ENCODE results near the gene FAM174B. TPM values are rescaled to one million over a fixed set of nuclear protein-coding genes. Genes with fewer than 3 reads are reported as not detected.

The FAM174B gene
- polyA plus RNA-seq, 4 donors: 32.0 to 45.7 (median 34.1) TPM

DNA sequence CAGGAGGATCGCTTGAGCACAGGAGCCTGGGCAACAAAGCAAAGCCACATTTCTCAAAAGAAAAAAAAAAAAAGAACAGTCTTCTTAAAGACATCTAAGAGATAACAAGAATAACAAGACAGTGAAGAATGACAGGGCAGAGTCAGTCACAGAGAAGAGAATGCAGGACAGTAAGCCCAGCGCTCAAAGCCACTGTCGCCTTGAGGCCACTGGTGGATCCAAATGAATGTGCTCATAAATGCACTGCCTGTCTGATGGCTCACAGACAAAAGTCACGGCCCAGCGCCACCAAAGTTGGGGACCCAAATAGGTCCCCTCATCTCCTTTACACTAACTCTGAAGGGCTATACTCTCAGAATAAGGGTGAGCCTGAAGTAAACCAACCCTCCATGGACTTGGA, 52.3 kb downstream of the FAM174B start:
- no peak for DNase-seq (ENCODE audit: low read depth in 4 of 4, low spot score in 2 of 4)

DNA sequence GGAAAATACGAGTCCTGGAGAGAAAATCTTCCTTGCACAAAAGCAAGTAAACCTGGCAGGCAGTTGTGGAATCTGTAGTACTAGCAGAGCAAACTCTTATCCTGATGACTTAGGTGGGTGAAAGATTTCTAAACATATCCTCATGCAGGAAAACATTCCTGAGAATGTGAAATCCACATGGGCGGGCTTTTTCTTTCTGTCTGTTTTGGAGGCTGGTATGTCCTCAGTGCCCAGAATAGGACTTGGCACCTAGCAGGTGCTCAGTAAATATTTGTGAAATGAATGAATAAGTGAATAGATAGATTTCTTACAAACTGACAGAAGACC, 53.3 kb downstream of the FAM174B start:
- DNase-seq (ENCODE audit: low read depth in 4 of 4, low spot score in 2 of 4): no peak

DNA sequence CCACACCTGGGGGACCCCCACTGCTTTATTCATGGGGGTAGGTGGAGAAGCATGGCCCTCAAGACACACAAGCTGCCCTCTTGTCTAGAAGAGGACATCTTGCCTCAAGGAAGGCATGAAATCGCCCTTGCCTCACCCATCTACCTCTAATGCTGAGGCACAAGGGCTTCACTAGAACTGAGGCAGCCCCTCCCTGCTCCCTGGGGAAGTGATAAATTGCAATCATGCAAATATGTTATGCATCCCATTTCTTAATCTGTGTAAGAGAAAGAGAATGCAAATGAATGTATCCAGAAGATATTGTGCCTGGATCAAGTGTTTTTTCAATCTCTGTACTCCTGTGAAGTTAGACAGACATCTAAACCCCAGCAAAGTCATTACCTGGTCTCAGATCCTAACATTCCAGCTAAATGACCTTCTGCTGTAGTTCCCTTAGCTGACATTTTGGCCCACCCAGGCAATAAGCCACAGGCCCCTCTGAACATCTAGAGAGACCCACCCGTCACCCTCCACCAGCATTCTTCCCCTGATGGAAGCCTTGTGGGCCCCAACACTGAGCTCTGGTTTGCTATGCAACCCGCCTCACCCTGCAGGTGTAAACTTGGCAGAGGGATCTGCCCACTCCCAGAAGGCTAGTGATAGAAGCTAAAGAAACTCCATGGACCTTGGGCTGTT, 53.8 kb downstream of the FAM174B start:
- no peak for DNase-seq (ENCODE audit: low read depth in 4 of 4, low spot score in 2 of 4)

DNA sequence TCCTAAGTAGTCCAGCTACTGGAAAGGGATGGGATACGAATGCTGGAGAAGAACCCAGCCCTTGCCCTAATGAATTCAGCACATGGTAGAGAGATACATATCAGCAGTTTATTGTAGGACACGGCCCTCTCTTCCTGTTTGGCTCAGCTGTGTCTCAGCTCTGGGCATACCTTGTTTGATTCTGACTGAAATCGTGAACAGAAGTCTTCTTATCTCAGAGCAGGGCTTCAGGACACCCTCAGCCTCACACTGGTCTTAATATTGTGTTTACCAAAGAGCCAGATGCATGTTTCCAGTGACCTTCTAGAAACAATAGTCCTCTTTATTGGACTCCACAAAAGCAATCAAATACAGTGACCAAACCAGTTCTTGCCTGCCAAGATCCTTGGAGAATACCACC, 54.7 kb downstream of the FAM174B start:
- DNase-seq (ENCODE audit: low read depth in 4 of 4, low spot score in 2 of 4): no peak

DNA sequence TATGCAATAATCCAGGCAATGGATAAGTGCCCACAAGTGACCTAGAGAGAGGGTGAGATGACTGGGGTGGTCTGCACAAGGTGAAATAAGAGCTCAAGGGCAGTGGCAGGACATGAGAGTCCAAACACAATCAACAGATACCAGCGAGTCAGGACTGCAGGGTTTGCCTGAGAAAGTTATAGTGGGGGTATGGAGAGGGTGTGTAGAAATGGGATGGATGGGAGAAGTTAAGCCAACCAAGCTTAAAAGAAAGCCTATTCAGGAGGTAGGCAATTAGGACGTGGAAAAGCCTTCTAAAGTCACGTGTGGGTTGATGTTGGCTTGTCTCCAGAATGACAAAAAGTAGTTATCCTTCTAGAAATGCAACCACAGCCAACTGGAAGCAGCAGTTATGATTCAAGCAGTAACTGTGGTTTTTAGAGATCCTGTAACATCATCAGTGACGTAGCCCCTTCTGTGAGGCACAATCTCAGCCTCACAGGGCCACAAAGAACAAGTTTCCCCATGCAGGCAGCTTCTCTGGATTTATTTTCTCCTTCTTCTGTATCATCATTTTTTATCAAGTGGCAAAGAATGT, 56.1 kb downstream of the FAM174B start:
- no peak for DNase-seq (ENCODE audit: low read depth in 4 of 4, low spot score in 2 of 4)

DNA sequence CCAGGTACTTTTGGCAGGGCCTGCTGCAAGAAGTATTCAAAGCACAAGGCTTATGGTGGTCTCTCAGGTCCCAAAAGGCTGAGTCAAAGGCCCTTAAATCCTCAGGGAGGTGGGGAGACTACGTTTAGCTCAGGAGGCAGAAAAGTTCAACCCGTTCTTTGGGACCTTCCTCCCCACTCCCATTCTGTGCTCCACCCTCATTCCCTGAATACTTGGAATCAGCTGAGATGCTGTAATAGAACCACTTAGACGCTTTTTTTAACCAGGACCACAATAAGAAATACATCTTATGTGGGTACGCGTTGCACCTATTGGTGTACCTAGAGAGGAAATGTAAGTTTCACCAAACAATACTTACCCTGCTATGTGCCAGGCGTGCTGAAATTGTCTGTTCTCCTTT, 58.0 kb downstream of the FAM174B start:
- DNase-seq (ENCODE audit: low read depth in 4 of 4, low spot score in 2 of 4): no peak

DNA sequence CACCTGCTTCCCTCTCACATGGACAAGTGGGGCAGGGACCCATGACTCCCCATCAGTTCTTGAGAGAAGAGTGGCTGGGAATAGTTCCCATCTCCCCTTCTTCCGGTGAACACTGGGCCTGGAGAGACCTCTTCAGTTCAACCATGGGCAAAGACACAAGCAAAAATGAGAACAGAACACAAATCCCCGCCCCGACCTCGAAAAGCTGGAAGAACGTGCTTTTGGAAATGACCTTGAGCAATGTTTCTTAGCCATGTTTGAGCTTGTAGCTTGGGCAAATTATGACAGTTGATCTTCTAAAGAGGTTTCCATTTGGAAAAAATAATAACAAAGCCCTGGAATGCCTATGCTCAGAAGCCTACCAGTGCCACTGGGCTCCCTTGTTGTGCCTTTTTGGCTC, 59.0 kb downstream of the FAM174B start:
- DNase-seq (ENCODE audit: low read depth in 4 of 4, low spot score in 2 of 4): no peak

DNA sequence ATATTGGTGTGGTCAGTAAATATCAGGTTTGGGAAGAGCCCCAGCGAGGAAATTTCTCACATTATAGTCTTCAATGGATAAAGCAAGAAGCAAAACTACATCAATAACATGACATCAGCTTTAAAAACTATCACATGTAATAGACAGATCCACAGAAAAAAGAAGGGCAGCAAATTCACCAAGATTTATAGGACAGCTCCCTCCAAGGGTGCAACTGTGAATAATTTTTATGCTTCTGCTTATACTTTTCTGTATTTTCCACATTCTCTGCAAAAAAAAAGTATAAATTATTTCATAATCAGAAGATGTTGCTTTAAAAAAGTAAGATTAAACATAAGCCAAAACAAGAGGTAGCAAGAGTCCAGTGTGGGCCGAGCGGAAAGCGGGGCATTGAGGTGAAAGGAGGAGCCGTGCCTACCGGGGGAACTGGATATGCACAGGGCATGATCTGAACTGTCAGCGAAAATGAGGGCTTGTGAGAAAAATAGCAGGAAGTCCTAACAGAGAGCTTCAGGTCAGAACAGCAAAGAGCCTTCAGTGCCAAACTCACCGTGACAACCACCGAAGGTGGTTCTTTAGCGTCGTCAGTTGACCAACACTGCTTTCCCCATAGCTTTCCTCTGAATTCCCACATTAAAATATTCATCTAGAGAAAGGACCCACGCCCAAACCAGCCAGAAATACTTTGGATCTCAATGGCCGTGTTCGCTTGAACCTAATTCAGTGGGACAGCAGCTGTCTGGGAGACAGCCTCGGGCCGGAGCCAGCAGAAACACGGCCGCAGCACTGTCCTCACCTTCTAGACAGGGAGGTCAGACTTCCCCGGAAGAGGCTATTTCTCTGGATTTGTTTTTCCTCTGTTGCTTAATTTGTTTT, 59.8 kb downstream of the FAM174B start:
- peak in 3 of 4 donors; percentile 3 to 27 (median 6) for DNase-seq (ENCODE audit: low read depth in 4 of 4, low spot score in 2 of 4)

DNA sequence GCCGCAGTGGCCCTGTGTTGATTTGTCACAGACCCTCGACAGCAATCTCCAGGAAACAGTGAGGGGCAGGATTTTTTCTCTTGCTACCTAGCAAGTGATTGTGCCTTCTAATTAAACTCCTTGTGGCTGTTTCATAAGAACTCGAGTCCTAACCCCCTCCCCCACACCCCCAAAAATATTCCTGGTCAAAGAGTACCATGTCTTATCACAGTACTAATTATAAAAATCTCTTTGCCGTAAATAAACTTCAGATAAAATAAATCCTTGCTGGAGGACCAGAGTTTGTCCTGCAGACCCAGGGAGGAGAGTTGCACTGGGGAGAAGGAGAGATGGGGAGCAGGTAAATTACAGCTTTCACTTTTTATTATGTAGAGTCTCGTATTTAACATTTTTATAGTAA, 64.3 kb downstream of the FAM174B start:
- DNase-seq (ENCODE audit: low read depth in 4 of 4, low spot score in 2 of 4): no peak

DNA sequence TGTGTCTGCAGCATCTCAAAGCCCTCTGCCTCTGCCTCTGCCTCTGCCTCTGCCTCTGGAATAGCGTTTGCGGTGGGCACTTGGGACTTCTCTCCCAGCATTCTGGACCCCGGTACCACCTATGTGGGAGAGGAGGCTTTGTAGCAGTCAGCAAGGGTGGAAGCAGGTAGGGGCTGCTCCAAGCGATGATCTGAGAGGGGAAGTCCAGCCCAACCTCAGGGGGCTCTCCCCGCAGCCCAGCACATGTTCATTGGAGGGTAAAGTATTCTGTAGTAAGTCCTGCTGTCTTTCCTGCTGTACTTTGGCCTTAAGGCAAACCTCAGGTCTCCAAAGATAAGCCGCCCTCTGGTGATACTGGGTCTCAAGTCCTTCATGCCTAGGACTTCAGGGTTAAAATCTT, 68.6 kb downstream of the FAM174B start:
- DNase-seq (ENCODE audit: low read depth in 4 of 4, low spot score in 2 of 4): no peak

DNA sequence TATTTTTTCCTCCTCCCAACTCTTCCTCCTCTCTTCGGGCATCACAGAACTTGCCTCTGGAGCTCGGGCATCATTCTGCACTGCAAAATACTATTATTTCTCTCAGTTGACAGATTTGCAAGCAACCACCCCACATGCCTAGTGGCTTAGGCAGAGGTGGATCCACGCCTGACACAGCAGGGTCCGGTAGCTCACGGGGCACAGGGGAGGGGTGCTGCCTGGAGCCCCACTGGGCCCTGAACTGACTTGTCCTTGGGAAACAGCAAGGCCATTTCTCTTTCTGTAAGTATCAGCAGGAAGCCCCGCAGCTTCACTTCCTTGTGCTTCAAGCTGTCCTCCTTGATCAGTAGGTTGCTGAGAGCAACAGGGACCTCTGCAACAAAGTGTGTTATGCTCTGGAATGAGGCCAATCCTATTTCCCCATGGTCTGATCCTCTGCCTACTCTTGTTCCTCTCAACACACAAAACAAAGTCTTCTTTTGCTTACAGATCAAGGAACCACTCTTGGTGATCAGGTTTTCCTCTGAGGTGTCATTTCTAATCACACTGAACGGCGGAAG, 69.1 kb downstream of the FAM174B start:
- no peak for DNase-seq (ENCODE audit: low read depth in 4 of 4, low spot score in 2 of 4)

DNA sequence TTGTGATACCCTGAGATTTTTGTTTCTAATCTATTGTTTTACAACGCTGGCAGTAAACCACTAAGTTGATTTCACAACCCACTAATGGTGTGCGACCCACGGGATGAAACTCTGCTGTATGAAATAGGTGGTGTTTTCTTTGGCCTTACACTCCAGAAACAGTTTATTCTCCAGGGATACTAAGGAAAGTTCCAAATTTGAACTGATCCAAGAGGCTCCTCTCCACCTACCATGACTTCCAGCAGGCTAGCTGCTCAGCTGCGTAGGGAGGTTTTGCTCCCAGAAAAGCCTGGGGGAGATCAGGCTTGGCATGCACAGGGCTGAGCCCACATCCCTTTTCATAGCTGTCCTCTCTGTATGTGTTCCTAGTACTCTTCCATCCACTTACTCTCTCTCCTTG, 71.5 kb downstream of the FAM174B start:
- DNase-seq (ENCODE audit: low read depth in 4 of 4, low spot score in 2 of 4): no peak

DNA sequence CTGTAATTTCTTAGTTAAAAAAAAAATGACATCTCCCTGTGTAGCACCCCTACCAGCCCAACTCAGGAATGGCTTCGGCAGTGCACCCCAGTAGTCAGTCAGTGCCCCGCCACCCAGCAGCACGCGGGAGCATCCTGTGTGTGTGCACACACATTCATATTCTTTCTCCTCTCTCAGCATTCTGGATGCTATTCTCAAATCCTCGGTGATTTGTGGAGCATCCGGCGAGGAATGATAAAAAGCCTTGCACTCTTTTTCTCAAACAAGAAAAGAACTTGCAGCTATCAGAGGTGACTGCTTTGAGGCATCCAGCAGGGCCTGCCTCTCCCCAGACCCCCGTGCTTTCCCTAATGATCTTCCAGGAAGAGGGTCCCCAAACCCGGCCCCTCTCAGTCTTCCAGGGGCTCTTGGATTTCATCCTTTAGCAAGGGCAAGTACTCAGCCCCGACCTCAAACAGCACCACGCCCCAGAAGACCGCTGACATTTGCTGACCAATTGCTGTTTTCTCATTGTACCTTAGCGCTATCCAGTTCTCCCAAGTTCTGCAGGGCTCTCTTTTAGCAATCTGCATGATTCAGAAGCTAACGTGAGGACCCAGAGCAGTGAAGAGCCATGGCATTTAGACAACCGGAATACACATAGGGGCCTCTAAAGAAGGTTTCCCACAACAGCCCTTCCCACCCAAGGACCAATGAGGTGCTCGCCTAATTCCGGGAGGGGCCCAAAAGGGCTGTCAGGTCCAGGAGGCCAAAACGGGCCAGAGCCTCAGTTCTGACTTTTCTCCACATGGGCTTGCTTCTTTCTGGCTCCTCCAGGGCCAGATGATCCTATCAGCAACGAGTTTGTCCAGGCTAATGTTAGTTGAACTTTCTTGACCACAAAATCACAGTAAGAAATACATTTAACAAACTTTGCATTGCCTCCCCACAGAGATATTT, 72.2 kb downstream of the FAM174B start:
- DNase-seq (ENCODE audit: low read depth in 4 of 4, low spot score in 2 of 4): no peak

DNA sequence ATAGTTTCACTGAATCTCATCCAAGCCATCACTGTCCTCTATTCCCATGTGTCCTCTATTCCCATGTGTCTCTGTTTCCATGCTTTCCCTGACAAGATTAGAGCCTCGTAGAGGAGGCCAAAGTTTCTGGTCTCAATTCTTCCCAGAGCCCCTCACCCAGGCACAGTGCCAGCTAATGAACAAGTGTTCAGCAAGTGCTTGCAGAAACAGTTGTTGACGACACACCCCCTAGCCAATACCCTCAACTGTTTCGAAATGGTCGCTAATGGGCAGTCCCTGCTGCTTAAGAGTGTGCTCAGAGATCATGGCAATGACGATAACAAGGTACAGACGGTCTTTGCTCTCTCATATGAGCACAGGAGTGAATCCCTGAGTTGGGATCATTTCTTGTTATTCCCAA, 73.4 kb downstream of the FAM174B start:
- no peak for DNase-seq (ENCODE audit: low read depth in 4 of 4, low spot score in 2 of 4)

DNA sequence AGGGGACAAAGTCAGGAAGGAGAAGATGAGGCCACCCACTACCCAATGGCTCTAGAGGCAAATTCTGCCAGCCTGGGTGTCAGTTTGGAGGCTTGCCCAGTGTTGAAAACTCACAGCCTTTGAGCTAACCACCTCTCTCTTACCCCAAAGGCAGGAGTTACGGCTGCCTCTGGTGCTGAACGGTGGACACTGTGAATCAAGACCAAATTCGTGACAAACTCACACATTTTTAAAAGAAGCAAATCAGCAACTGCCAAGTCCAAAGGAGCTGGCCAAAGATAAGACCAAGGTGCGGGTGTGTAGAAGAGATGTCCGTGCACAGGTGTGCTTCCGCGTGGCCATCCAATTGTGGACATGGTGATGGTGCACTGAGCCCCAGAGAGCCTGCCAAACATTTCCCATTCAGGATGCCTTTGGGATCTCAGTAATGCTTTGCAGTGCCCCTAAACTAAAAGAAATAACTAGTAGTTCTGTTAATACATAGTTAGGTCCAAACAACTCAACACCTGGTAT, 74.6 kb downstream of the FAM174B start:
- DNase-seq (ENCODE audit: low read depth in 4 of 4, low spot score in 2 of 4): no peak

DNA sequence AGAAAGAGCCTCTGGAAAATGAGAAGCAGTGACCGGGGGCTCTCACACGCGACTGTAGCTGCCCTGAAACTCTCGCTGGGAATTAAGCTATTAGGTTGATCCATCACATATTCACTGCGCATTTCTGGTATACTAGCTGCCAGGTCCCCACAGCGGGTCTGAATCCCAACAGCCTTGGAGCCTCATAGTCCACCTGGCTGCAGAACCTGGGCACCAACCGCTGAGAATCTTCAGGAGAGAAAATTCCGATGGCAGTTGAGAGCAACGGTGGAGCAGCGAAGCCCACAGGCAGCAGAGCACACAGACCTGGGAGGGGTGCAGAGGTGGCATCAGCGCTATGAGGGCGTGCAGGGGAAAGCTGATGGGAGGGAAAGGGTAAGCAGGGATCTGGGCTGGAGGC, 75.1 kb downstream of the FAM174B start:
- no peak for DNase-seq (ENCODE audit: low read depth in 4 of 4, low spot score in 2 of 4)

DNA sequence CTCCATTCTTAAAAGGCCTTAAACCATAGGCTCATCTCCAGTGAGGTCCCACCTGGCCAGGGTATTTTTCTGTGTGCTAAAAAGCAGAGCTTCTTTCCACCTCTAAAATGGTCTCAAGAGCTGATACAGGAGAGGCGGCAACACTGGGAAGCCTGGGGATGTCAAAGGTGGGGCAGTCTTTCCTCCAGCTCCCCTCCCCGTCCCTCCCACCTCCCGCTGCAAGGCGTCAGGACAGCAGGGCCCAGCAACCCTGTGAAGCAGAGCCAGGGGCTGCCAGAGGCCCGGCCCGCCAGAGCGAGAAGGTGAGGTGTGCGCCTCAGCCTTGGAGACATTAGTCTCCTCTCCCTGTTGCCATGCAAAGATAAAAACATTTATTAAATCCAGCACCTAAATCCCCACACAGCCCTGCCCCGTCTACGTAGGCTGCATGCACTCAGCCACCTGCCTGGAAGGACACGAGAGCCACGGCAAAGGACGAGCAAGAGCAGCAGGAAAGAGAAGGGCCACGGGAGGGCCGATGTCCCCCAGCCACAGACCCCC, 75.6 kb downstream of the FAM174B start:
- no peak for DNase-seq (ENCODE audit: low read depth in 4 of 4, low spot score in 2 of 4)

DNA sequence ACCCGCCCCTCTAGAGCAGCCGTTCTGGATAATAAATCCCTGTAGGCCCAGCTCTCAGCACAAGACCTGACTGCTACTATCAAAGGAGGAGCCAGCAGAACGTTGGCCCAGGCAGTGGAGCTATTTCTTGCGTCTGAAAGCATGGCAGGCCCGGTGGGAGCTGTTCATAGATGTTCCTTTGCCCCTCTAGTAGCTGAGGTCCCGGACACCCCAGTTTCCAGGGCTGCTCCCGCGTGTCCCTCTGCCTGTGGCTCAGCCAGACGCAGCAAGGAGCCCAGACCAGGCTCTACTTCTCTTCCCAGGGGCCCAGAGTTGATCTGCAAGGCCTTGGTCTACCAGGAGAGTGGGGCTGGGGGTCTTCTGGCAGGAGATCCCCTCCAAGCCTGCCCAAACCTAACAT, 76.1 kb downstream of the FAM174B start:
- DNase-seq (ENCODE audit: low read depth in 4 of 4, low spot score in 2 of 4): no peak

DNA sequence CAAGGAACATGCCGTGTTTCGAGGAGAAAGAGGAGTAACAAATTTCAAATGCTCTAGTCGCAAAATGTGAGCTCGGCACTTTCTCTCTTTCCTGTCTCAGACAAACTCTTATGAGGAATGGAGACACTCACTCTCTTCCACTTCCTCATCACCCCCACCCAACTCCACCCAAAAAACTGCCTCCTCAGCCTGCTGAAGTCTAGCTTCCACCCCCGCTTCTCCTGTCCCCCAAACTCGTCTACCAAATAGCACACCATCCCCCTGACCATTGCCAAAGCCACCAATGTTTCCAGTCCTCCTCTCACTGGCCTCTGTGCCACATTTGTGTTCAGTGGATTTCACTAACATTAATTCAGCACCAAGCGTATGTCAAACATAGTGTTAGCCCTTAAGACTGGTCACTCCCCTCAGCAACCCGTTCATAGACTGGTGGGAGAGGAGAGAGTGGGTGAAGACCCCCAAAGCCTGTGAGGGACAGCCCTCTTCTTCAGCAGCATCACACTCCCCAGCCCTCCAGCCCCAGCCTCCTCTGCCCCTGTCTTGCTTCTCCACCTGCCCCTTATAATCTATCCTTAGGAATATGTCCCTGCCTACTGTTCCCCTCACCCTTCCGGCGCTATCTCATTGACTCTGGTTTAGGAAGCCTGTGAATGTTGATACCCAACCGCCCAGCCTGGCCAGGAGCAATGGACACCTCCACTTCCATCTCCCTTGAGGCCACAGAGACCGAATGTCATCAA, 77.3 kb downstream of the FAM174B start:
- no peak for DNase-seq (ENCODE audit: low read depth in 4 of 4, low spot score in 2 of 4)

All from left renal cortex interstitium (tissue), 4 donors.